H7 (cell line): ENCODE results near the gene KRT76. TPM values are rescaled to one million over a fixed set of nuclear protein-coding genes. Genes with fewer than 3 reads are reported as not detected.

Source experiments
- DNase-seq: peaks from one replicate; pipeline ENCODE4 v3.0.0; 2012
- H3K27me3 ChIP-seq: 2 replicates; pipeline ENCODE4 v1.6.0; 2011; ENCODE audit warnings: mild to moderate bottlenecking, low read length; ENCODE audit not compliant: control insufficient read depth, insufficient read depth
- H3K36me3 ChIP-seq: replicated peaks from 2 replicates; pipeline ENCODE4 v1.5.1; 2011; ENCODE audit warnings: low read length; ENCODE audit not compliant: control insufficient read depth, insufficient read depth
- H3K4me3 ChIP-seq: 2 replicates; pipeline ENCODE4 v1.5.1; 2011; ENCODE audit warnings: low read depth, mild to moderate bottlenecking, control low read depth, low read length, moderate library complexity; ENCODE audit not compliant: insufficient read depth
- total RNA-seq: library from RNA; depleted of rRNA; stranded (reverse); fragments of >200 nt; shearing (Covaris generic); gene quantifications from 2 replicates; pipeline ENCODE4 v1.2.3, GENCODE V29; 2014

The KRT76 gene
- total RNA-seq, 1 experiment from 2014 or later = not detected

DNA sequence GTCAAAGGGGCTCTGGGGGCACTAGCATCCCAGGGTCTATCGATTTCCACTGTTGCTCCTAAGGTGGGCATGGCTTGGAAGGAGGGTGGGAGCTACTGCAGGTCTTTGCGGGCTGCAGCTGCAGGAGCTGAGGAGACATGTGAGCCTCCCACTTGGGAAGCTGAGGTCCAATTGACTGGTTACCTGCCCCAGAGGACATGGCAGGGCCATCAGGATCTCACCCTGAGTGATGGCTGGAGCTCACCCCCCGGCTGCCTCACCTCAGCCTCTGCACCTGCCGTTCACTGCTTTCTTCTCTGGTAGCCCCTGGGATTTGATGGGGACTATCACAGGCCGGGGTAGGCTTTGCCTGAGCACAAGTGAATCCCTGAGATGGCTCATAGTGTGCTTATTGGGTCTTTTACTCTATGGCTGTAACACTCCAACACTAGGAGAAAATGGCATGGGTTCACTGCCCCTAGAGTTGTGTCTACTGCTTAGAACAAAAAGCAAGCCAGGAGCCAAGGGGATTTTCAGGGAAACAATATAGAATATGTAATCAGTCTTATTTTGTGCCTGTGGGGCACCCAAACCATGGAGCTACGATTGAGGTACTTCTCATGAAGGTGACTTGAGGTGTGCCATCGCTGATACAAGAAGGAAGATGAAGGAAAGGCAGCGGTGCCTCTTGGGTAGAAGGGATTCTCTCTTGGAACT lies 40.0 kb upstream of the KRT76 start:
- Histone ChIP-seq H3K36me3 (no peaks in the 10 kb centered on the region), H3K27me3 (no peaks in the 10 kb centered on the region), H3K4me3 (no peak overlapping the region)
- DNase-seq = no peak

DNA sequence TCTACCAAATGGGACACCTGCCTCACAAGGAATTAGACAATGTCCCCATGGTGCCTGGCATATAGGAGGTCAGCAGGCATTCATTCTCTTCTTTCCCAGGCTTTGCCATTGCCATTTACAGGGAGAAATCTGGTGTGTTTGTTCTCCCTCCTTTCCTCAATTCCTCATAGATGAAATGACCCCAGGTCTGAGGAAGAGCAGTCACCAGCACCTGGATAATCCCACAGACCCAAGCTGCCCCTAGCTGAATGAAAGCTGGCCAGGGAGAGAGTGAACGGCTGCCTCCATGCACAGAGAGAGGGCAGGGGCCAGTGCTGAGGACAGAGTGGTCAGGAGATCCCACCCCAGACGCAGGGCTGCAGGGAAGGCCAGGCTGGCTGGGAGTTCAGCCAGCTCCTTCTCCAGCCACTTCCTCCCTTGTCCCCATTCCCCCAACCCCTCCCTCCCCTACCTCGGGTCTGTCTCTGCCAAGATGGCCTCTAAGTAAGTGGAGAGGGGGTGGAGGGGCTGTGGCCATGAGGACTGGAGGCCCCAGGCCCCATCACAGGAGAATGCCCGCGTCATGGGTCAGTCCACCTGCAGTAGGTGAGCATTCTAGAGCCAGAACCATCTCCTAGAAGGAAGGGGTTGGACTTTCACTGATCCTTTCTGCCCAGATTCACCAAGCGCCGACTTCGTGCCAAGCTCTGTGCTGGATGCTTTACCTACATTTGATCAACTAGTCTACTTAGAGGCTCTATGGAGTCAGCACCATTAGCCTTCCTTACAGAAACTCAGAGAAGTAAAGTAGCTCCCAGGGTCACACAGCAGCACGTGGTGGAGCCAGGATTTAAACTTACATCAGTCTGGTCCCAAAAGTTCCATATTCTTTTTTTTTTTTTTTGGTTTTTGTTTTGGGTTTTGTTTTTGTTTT lies 38.8 kb upstream of the KRT76 start:
- no peaks in the 10 kb centered on the region for H3K36me3 ChIP-seq
- no peak for DNase-seq
- H3K4me3 ChIP-seq = no peak overlapping the region
- H3K27me3 ChIP-seq = no peaks in the 10 kb centered on the region

DNA sequence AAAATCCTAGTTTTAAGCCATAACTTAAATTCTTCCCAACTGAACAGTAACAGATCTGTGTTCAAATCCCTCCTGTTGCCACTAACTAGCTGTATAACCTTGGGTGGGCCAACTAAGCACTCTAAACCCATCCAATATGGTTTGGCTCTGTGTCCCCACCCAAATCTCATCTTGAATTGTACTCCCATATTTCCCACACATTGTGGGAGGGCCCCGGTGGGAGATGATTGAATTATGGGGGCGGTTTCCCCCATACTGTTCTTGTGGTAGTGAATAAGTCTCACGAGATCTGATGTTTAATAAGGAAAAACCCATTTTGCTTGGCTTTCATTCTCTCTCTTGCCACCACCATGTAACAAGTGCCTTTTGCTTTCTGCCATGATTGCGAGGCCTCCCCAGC lies 38.0 kb upstream of the KRT76 start:
- no peaks in the 10 kb centered on the region for H3K27me3 ChIP-seq
- no peak overlapping the region for H3K4me3 ChIP-seq
- no peak for DNase-seq
- H3K36me3 ChIP-seq = no peaks in the 10 kb centered on the region

DNA sequence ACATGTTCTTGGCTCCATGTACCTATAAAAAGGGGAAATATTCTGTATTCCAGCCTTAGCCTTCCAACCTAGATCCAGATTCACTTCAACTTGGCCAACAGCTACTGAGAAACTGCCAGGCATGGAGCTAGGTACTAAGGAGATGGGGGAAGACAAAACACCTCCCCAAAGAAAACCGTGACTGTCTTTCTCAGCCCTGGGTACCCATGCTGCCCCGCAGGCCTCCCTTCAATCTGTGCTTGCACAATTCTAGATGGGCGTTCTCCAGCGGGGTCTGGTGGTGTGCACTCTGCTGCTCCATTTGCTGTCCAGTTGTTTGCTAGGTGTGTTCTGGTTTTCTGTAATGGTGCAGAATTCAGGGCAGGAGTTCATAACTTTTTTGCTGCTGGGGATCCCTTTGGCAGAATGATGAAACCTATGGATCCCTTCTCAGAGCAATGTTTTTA lies 37.6 kb upstream of the KRT76 start:
- no peaks in the 10 kb centered on the region for H3K27me3 ChIP-seq
- H3K4me3 ChIP-seq = no peak overlapping the region
- DNase-seq = no peak
- no peaks in the 10 kb centered on the region for H3K36me3 ChIP-seq

DNA sequence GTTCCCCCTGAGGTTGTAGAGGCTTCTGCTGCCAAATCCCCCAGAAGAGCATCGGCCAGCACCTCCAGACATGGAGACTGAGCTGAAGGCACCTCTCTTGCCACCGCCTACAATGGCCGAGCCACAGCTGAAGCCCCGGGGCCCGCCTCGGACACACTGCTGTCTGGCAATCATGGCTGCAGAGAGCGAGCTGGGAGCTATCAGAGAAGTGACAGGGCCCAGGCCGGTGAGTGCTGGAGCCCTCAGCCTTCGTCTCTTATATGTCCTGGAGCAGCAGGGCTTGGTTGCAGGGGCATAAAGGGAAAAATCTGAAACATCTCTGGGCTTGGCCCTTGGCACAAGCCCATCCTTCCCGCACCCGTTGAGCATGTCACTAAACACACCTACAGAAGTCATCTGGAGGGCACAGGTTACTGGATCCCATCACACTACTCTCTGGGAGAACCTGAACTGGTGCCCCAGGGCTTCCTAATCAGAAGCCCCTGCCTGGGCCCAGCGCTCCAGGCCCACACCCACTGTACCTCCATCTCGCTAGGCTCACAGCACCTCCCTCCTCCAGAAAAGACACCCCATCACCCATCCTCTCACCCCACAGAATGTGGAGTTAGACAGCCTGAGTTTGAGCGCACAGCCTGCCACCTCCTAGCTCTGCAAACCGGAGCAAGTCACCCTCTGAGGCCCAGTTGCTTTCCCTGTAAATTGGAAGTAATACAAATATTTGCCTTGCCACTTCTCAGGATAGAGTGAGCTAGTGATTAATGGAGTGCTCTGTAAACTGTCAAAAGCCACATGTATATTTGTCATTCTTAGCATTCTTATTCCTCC lies 37.0 kb upstream of the KRT76 start, which contains the start of gene KRT4:
Gene KRT4, minus strand, starts transcription at position 232 of the 825 bp plus-strand sequence. Its CDS starts 58 bp downstream, at position 174.
- no peaks in the 10 kb centered on the region for H3K27me3 ChIP-seq
- H3K4me3 ChIP-seq = no peak within 1 kb of the TSS
- DNase-seq = no peak
- H3K36me3 ChIP-seq = no peaks in the 10 kb centered on the region

DNA sequence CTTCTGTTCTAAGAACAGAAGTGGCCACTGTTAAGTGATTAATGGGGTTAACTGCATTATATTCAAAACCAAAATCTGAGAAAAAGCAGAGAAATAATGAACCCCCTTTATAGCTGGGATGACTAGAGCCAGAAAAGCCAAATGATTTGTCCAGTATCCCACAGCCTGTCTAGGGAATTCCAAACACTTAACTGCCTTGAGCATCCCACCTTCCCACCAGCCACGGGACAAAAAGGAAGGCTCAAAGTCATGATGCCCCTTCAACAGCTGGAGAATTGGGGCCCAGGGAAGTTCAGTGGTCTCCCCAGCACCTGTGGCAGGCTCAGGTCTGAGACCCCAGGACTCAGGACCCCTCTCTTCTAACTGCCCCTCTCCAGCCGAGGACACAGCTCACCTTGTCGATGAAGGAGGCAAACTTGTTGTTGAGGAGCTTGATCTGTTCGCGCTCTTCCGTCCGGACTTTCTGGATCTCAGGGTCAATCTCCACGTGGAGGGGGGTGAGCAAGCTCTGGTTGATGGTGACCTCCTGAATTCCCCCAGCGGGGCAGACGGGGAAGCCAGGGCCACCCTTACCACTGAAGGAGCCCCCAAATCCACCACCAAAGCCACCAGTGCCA lies 36.2 kb upstream of the KRT76 start:
- Histone ChIP-seq H3K4me3 (no peak overlapping the region), H3K36me3 (no peaks in the 10 kb centered on the region), H3K27me3 (no peaks in the 10 kb centered on the region)
- no peak for DNase-seq

DNA sequence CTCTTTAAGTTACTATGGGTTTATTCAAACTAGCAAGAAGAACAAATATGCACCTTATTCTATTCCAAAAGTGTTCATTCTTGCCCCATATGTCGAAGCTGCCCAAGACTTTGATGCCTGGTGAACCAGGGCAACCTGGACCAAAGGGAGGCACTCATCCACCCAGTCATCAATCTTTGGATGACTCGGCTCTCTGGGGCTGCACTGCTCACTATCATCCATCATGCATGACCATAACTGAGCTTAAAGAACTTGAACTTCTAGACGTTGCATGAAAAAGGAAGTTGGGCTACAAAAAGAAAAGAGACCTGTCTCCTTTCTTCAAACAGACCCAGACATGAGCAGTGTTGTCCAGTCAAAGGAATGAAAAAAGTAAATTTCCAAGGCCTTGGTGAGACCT lies 35.6 kb upstream of the KRT76 start:
- H3K36me3 ChIP-seq = no peaks in the 10 kb centered on the region
- DNase-seq = no peak
- H3K4me3 ChIP-seq = no peak overlapping the region
- no peaks in the 10 kb centered on the region for H3K27me3 ChIP-seq

DNA sequence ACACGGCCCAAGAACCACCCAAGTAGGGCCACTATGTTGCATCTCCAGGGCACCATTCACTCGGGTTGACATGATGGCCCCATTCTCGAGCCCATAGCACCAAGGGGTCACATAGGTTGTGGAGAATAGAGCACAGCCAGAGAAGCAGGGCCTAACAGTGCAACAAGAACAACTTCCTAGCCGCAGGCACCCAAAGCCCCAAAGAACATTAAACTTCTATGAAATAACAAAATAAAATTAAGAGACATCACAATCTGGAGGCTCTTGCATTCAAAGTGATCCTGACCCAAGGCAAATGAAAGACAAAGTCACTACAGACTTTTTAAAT lies 34.9 kb upstream of the KRT76 start:
- H3K27me3 ChIP-seq = no peaks in the 10 kb centered on the region
- H3K4me3 ChIP-seq = no peak overlapping the region
- H3K36me3 ChIP-seq = no peaks in the 10 kb centered on the region
- no peak for DNase-seq

DNA sequence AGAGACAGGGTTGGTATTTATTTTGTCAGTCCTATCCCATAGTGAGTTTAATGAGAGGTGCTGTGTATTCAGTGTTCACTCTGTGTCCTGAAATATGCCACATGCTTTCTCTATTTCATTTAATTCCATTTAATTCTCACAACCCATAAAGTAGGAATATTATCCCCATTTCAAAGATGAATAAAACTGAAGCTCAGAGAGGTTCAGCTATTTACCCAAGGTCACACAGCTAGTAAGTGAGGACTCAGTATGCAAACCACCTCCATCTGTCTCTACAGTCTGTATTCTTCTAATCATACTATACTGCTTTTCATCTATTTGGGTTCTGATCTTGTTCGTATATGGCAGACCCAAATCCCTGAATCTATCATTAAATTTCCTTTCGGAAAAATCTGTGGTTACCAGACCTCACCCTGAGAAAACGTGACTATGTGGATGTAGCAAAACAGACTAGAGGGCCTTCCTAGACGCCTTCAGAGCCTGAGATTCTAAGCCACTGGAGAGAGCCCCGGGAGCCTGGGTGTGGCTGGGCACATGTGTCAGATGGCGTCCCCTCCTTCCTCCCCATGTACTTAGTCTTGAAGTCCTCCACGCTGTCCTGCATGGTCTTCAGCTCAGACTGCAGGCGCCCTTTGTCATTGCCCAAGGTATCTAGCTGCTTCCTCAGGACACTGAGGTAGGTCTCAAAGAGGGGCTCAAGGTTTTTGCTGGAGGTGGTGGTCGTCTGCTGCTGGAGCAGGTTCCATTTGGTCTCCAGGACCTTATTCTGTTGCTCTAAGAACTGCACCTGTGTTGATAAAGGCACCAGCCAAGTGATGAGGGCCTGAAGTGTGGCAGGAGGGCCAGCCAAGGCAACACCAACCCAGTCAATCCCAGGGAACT lies 34.3 kb upstream of the KRT76 start:
- Histone ChIP-seq H3K36me3 (no peaks in the 10 kb centered on the region), H3K27me3 (0 out of 2 replicates have a peak, but pooled peaks cover 1% of the 10 kb centered on the region), H3K4me3 (no peak overlapping the region)
- DNase-seq = no peak

DNA sequence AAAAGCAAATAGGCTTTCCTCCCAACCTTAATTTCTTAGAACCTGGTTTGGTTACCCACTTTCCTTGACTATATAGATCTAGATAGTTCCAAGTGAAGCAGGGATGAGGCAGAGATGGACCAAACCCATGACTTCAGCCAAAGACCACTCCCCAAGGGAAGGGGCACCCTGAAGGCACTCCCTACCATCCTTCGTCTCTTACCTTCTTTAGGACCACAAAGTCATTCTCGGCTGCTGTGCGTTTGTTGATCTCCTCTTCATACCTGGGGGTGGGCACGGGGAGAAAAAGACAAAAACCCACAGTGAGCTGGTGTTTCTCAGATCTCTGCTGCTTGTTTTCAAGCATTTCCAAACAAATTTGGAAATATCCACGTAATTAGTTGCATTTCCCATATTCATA lies 33.4 kb upstream of the KRT76 start:
- Histone ChIP-seq H3K4me3 (no peak overlapping the region), H3K36me3 (no peaks in the 10 kb centered on the region), H3K27me3 (0 out of 2 replicates have a peak, but pooled peaks cover 1% of the 10 kb centered on the region)
- DNase-seq = no peak

DNA sequence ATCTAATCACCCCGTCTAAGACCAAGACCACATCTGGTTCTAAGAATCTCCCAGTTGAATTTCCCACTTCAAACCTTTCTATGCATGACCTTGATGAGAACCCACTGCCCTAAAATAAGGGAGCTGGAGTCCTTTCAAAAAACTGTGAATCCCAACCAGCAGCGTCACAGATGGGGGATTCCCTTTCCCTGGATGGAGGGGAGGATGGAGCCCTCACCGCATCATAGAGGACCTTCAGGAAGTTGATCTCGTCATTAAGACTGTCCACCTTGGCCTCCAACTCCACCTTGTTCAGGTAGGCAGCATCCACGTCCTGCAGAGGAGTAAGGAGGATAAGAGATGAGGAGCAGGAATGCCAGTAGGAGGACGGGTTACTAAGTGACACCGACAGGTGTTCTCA lies 32.0 kb upstream of the KRT76 start:
- 0 out of 2 replicates have a peak, but pooled peaks cover 1% of the 10 kb centered on the region for H3K27me3 ChIP-seq
- no peaks in the 10 kb centered on the region for H3K36me3 ChIP-seq
- no peak overlapping the region for H3K4me3 ChIP-seq
- DNase-seq = no peak

DNA sequence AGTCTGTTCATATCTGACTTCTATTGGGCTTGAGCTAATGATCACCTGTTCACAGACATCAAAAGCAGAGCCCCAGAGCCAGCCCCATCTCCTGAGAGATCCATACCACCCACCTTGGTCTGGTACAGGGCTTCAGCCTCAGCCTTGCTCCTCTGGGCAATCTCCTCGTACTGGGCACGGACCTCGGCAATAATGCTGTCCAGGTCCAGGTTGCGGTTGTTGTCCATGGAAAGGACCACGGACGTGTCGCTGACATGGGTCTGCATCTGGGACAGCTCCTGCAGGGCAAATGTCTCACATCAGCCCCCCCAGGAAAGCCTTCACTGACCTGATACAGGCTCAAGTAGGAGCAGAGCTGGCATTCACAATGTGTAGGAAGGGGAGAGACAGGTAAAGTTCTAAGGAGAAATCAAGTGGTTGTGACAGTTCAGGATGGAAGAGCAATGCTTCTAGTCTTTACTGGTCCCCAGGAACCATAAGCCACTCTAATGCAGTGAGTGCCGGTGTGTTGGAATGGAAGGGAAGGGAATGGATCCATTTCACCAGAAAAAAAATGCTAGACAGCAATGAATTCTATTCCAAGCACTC lies 31.5 kb upstream of the KRT76 start:
- Histone ChIP-seq H3K36me3 (no peaks in the 10 kb centered on the region), H3K27me3 (0 out of 2 replicates have a peak, but pooled peaks cover 1% of the 10 kb centered on the region), H3K4me3 (no peak overlapping the region)
- DNase-seq = no peak
